PFSK-1 (cell line): ENCODE measurements around the gene LIPE.

ENCODE experiments used
- POLR2AphosphoS5 ChIP-seq: IDR thresholded peaks from 2 replicates; pipeline ENCODE4 v1.6.1; 2012; ENCODE audit warnings: low read depth, mild to moderate bottlenecking, control low read depth, low read length, moderate library complexity
- REST ChIP-seq, 2 experiments: IDR thresholded peaks; 2 replicates each; pipeline versions ENCODE4 v1.6.1 to v1.8.0; 2011 to 2012; ENCODE audit warnings: low read depth in 2 of 2, low read length in 2 of 2, control low read depth in 1 of 2, inconsistent platforms in 1 of 2, mild to moderate bottlenecking in 1 of 2, moderate library complexity in 1 of 2; ENCODE audit not compliant: insufficient read depth in 1 of 2
- SIN3A ChIP-seq: IDR thresholded peaks from 2 replicates; pipeline ENCODE4 v1.6.1; 2012; ENCODE audit warnings: mild to moderate bottlenecking, low read length, moderate library complexity, borderline replicate concordance; ENCODE audit not compliant: insufficient read depth

DNA sequence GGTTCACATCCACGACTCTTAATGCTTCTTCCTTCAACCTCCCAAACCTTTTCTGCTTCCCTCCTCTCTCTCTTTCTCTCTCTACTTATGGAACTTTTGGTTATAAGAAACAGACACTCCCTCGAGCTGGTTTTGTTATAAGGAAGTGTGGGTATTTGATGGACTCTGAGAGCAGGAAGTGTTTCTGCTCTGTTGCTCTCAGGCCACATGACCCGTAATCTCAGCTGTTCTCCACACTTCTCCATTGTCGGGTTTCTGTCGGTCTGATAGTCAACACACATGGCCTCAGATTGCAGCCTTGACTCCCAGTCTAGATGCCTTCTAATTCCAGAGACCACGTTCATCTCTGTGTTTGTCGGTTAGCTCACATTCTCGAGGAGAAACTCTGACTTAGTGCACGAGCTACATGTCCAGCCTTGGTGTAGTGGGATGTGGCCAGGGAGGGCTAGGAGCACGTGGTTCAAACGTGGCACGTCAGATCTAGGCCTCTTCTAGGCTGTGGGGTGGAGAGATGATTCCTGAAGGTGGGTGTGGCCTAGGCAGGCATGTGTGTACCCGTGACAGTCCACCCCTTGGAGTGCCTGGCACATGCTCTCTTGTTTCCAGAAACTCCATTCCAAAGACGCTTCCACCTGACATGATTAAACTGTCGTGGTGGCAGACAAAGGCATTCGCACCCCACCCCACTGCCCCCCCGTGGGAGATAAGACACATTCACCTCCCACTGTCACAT, 63.4 kb downstream of the LIPE start:
- TF ChIP-seq POLR2AphosphoS5 (no peak), SIN3A (no peak), REST (IDR thresholded peaks at IDR 0.05; ENCODE audit: insufficient read depth in 1 of 2, low read depth in 2 of 2, low read length in 2 of 2) (no peak)
